ENCODE results near the gene TMEM41B. TPM values are rescaled to one million over a fixed set of nuclear protein-coding genes. Genes with fewer than 3 reads are reported as not detected.

Gene TMEM41B
- total RNA-seq, 6 experiments from 2014 or later = 14.4 to 30.0 (median 23.2) TPM

DNA sequence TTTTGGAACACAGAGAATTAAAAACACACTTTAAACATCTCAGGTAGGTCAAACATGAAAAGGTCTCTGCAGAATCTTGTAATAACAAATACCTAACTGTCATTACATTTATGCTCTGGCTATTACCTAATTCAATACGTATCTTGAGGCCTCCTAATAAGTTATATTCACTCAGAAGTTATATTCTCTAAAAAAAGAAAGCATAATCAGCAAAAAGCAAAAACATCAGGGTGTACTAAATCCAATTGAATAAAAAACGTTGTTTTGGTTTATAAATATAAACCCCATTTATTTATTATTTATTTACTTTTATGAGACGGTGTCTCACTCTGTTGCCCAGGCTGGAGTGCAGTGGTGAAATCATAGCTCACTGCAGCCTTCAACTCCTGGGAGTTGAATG lies 10.2 kb downstream of the TMEM41B start:
- no peak for ATAC-seq
- Histone ChIP-seq H3K27me3 (no peaks in the 10 kb centered on the region), H3K36me3 (no peaks in the 10 kb centered on the region), H3K9me3 (no peaks in the 10 kb centered on the region), H3K27ac (no peak overlapping the region), H3K4me1 (no peaks in the 10 kb centered on the region), H3K4me3 (no peak overlapping the region)
- TF ChIP-seq, protein P1, sequence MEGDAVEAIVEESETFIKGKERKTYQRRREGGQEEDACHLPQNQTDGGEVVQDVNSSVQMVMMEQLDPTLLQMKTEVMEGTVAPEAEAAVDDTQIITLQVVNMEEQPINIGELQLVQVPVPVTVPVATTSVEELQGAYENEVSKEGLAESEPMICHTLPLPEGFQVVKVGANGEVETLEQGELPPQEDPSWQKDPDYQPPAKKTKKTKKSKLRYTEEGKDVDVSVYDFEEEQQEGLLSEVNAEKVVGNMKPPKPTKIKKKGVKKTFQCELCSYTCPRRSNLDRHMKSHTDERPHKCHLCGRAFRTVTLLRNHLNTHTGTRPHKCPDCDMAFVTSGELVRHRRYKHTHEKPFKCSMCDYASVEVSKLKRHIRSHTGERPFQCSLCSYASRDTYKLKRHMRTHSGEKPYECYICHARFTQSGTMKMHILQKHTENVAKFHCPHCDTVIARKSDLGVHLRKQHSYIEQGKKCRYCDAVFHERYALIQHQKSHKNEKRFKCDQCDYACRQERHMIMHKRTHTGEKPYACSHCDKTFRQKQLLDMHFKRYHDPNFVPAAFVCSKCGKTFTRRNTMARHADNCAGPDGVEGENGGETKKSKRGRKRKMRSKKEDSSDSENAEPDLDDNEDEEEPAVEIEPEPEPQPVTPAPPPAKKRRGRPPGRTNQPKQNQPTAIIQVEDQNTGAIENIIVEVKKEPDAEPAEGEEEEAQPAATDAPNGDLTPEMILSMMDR (IDR thresholded peaks at IDR 0.05) = no peak
- no peak for TF ChIP-seq POLR2A (IDR thresholded peaks at IDR 0.05)
- DNase-seq = no peak
- WGBS (ENCODE audit: insufficient coverage, low coverage, low lambda C conversion rate, missing lambda C conversion rate) = 75% methylated on average over 3 of the region's 3 CpGs
- intact Hi-C loops (cut with DNase I) = no loop called here

DNA sequence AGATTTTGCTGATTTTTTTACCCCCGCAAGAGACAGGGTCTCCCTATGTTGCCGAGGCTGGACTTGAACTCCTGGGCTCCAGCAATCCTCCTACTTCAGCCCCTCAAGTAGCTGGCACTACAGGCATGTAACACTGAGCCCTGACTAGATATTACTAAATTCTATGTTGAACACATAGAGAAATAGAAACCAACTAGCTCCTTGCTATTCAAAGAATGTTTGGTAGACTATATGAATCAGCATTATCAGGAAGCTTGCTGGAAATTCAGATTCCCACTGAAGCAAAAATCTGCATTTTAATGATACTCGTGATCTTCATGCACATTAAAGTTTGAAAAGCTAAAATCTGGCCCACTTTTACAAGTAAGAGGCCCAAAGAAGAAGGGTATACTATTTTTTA lies 11.9 kb downstream of the TMEM41B start:
- no CpG with 5 or more reads among the region's 3 CpGs for WGBS (ENCODE audit: insufficient coverage, low coverage, low lambda C conversion rate, missing lambda C conversion rate)
- ATAC-seq = no peak
- intact Hi-C loops (cut with DNase I) = no loop called here
- no peak overlapping the region for H3K27ac ChIP-seq
- no peak for DNase-seq
- no peaks in the 10 kb centered on the region for H3K4me1 ChIP-seq
- H3K9me3 ChIP-seq = no peaks in the 10 kb centered on the region
- no peaks in the 10 kb centered on the region for H3K27me3 ChIP-seq
- no peak overlapping the region for H3K4me3 ChIP-seq
- TF ChIP-seq, protein P1 (IDR thresholded peaks at IDR 0.05) = no peak
- no peak for TF ChIP-seq POLR2A (IDR thresholded peaks at IDR 0.05)
- peaks cover 0 to 12% (median 0%) of the 10 kb centered on the region in 4 donors for H3K36me3 ChIP-seq

DNA sequence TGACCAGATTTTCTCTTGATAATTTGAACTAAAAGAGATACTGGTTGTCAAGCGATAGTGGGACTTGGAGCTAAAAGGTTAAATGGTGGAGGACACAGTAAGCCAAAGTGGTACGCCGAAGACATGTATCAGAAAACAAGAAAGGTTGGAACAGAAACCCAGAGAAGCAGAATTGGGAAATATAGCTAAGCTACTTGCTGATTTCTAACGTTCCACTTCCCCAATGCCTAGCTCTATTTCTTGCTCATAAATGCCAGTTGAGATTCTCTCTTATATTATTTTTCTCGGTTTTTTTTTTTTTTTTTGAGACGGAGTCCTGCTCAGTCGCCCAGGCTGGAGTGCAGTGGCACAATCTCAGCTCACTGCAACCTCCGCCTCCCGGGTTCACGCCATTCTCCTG lies 12.7 kb downstream of the TMEM41B start:
- H3K4me1 ChIP-seq = no peaks in the 10 kb centered on the region
- no peak overlapping the region for H3K27ac ChIP-seq
- TF ChIP-seq, protein P1 (IDR thresholded peaks at IDR 0.05) = no peak
- no peak for TF ChIP-seq POLR2A (IDR thresholded peaks at IDR 0.05)
- H3K4me3 ChIP-seq = no peak overlapping the region
- intact Hi-C loops (cut with DNase I) = no loop called here
- 73% methylated on average over 4 of the region's 10 CpGs for WGBS (ENCODE audit: insufficient coverage, low coverage, low lambda C conversion rate, missing lambda C conversion rate)
- no peak for ATAC-seq
- peaks cover 0 to 13% (median 0%) of the 10 kb centered on the region in 4 donors for H3K36me3 ChIP-seq
- DNase-seq = no peak
- no peaks in the 10 kb centered on the region for H3K27me3 ChIP-seq
- H3K9me3 ChIP-seq = no peaks in the 10 kb centered on the region

DNA sequence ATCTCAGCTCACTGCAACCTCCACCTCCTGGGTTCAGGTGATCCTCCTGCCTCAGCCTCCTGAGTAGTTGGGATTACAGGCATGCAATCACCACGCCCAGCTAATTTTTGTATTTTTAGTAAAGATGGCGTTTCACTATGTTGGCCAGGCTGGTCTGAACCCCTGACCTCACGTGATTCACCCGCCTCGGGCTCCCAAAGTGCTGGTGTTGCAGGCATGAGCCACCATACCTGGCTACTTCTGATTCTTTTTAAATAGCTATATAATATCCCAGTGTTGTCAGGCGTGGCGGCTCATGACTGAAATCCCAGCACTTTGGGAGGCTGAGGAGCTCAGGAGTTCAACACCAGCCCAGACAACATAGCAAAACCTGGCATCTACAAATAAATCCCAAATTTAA lies 20.7 kb downstream of the TMEM41B start:
- Histone ChIP-seq H3K36me3 (peaks cover 0 to 13% (median 0%) of the 10 kb centered on the region in 4 donors), H3K4me1 (no peaks in the 10 kb centered on the region), H3K9me3 (no peaks in the 10 kb centered on the region), H3K27me3 (no peaks in the 10 kb centered on the region), H3K27ac (no peak overlapping the region), H3K4me3 (no peak overlapping the region)
- TF ChIP-seq, protein P1 (IDR thresholded peaks at IDR 0.05) = no peak
- TF ChIP-seq POLR2A (IDR thresholded peaks at IDR 0.05) = no peak
- ATAC-seq (no peak), DNase-seq (no peak)
- intact Hi-C loops (cut with DNase I) = no loop called here
- WGBS (ENCODE audit: insufficient coverage, low coverage, low lambda C conversion rate, missing lambda C conversion rate) = 86% methylated on average over 5 of the region's 7 CpGs
